AG09309 (cell line): ENCODE data around the gene PCCB.

ENCODE experiments used
- DNase-seq: peaks from one replicate; pipeline ENCODE4 v3.0.0-alpha.2; 2010; ENCODE audit warnings: low read depth
- H3K4me3 ChIP-seq: 2 replicates; pipeline ENCODE4 v1.5.1; 2011; ENCODE audit warnings: mild to moderate bottlenecking, low read depth, low read length, moderate library complexity; ENCODE audit not compliant: control insufficient read depth
- TF ChIP-seq, protein P1 (sequence below): IDR thresholded peaks from 2 replicates; pipeline ENCODE4 v1.5.1; 2011; ENCODE audit warnings: mild to moderate bottlenecking, low read depth, low read length, inconsistent platforms; ENCODE audit not compliant: insufficient read depth, control insufficient read depth; ENCODE audit errors: missing control alignments

Gene PCCB

DNA sequence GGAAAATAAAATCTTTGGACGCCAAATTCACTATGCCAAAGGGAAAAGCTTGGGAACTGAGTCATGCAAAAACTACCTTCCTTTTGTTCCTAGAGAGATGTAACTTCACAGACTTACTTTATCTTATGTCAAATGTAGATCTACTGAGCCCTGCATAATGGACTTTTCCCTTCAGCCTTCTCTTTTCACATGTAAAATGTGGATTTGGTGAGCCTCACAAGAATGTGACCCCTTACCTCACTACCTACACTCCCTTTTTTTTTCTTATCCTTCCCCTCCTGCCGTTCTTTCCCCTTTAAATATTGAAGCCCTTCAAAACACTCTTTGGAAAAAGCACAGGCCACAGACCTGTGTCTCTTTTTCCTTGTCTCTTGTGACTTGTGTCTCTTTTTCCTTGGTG, 14.0 kb upstream of the PCCB start:
- TF ChIP-seq, protein P1, sequence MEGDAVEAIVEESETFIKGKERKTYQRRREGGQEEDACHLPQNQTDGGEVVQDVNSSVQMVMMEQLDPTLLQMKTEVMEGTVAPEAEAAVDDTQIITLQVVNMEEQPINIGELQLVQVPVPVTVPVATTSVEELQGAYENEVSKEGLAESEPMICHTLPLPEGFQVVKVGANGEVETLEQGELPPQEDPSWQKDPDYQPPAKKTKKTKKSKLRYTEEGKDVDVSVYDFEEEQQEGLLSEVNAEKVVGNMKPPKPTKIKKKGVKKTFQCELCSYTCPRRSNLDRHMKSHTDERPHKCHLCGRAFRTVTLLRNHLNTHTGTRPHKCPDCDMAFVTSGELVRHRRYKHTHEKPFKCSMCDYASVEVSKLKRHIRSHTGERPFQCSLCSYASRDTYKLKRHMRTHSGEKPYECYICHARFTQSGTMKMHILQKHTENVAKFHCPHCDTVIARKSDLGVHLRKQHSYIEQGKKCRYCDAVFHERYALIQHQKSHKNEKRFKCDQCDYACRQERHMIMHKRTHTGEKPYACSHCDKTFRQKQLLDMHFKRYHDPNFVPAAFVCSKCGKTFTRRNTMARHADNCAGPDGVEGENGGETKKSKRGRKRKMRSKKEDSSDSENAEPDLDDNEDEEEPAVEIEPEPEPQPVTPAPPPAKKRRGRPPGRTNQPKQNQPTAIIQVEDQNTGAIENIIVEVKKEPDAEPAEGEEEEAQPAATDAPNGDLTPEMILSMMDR: no peak
- DNase-seq: no peak
- no peak overlapping the region for H3K4me3 ChIP-seq

DNA sequence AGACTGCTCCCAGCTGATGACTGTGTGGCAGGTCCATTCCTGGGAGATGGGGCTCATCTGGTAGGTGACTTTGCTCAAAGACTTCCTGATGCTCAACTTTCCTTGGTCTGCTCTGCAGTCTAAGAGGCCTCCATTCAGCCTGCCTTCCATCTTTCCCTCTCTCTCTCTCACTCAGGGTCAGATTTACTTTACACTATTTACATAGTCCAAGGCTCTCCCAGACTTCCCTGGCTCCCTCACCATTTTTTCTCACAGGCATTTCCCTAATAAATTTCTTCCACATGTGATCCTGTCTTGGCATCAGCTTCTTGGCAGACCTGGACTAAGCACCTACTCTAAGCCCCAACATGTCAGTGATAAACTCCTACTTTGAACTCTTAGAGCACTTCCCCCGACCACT, 13.0 kb upstream of the PCCB start:
- DNase-seq: no peak
- TF ChIP-seq, protein P1: no peak
- H3K4me3 ChIP-seq: no peak overlapping the region

DNA sequence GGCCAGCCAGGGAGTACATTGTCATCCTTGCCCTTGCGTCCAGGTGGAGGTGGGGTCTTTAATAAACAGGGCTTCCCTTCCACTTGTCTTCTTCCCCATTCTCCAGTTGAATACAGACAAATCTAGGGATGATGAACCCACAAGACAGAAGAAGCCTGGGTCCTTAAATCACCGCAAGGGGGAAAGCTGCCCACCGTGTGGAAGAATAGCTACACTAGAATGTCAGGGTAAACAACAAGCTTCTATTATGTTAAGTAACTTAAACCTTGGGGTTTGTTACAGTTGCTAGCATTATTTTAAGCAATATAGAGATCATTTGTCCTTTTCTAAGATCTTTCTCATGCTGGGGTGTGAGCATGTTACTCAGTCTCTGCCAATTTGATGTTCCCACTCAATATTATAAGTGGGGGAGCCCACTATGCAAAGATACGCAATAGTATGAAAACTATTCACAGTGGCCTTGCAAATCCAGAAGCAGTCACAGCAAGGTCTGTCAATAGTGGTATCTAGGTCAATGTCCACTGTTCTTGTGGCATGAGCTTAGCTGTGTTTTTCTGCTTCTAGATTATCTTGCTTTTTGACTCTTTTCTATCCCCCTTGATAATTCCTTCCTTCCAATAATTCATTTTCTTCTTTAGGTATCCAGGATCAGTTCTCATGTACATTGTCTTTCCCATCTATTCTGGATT, 12.0 kb upstream of the PCCB start:
- no peak overlapping the region for H3K4me3 ChIP-seq
- TF ChIP-seq, protein P1: no peak
- DNase-seq: no peak

DNA sequence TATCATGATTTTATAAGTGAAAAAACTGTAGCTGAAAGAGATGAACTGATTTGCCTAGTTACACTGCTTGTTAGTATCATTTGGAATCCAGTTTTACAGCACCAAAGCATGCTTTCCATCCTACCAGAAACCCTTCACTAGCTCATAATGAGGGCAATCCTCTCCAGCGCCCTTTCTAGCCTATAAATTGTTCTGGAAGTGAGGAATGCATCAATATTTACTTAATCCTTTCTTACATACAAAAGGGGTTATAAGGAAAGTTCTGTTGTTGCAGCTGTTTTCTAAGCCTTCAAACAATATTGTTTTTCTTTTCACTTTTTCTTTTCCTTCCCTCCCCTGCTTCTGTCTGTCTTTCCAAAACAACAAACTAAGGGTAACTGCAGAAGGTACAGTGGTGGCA, 11.0 kb upstream of the PCCB start:
- no peak for DNase-seq
- no peak overlapping the region for H3K4me3 ChIP-seq
- TF ChIP-seq, protein P1: no peak

DNA sequence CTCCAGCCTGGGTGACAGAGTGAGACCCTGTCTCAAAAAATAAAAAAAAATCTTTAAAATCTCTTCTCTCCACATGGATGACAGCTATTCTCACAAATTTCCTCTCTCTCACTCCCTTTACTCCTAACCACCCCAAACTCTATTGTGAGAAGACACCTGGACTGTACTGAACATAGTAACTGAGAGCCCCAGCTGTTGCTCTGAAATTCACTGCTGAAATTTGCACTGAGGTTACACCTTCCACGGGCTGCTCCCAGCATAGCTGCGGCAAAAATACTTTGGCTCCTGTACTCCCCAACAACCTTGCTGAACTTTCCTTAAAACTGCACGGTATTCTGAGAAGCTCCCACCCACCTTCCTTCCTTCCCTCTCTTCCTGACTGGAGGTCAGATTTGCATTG, 4.4 kb upstream of the PCCB start:
- DNase-seq: no peak
- TF ChIP-seq, protein P1: no peak
- no peak overlapping the region for H3K4me3 ChIP-seq

DNA sequence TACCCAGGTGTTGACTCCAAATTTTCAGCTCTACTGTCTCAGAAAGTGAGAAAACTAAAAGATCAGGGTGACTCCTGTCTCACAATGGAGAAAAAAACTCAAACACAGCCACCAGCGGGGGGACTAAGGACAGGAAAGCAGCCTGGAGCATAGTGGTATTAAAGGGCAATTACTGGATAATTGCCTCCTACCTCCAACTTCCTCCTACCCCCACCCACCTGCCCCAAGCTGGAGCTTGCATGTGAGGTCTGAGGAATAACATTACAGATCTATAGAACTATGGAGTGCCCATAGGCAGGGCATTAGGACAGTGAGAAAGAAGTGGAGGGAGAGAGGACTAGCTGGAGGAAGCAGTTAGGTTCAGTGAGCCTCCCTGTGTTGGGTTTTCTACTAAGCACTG, 2.7 kb upstream of the PCCB start:
- no peak overlapping the region for H3K4me3 ChIP-seq
- no peak for DNase-seq

More for the DNA sequence above, 2.7 kb upstream of the PCCB start:
- TF ChIP-seq, protein P1: no peak
